Adrenal gland (tissue), 12 donors: ENCODE results near the gene NSMCE1. TPM values are rescaled to one million over a fixed set of nuclear protein-coding genes. Genes with fewer than 3 reads are reported as not detected.

Experiments
- DNase-seq, 7 donors: peaks; one replicate each; pipeline ENCODE4 v3.0.0-alpha.2; 2019 to 2020
- H3K27ac ChIP-seq, 5 donors: fragments of 200-600 bp; sonication (generic) in 4 of 5; 1 replicate in 3 of 5; 2 replicates in 2 of 5; pipeline versions ENCODE4 v1.5.1 to v1.8.0; 2016 to 2020; ENCODE audit warnings: mild to moderate bottlenecking in 1 of 5
- H3K27me3 ChIP-seq: fragments of 200-600 bp; 2 replicates; pipeline ENCODE4 v1.8.0; 2021
- H3K36me3 ChIP-seq, 2 donors: fragments of 200-600 bp; replicated peaks in 1 of 2; 1 replicate in 1 of 2; 2 replicates in 1 of 2; pipeline versions ENCODE4 v1.5.1 to v1.8.0; 2018 to 2022
- H3K4me1 ChIP-seq, 2 donors: fragments of 200-600 bp; replicated peaks in 1 of 2; 1 replicate in 1 of 2; 2 replicates in 1 of 2; pipeline versions ENCODE4 v1.5.1 to v1.8.0; 2018 to 2021
- H3K4me3 ChIP-seq, 4 donors: fragments of 200-600 bp; sonication (generic) in 3 of 4; one replicate each; pipeline ENCODE4 v1.5.1; 2016 to 2018
- H3K9me3 ChIP-seq, 3 donors: fragments of 200-600 bp; sonication (generic) in 1 of 3; replicated peaks in 1 of 3; 1 replicate in 2 of 3; 2 replicates in 1 of 3; pipeline versions ENCODE4 v1.5.1 to v1.8.0; 2016 to 2021
- CTCF ChIP-seq, 6 experiments: fragments of 450-650 bp in 4 of 6; fragments of 200-600 bp in 2 of 6; sonication (generic) in 1 of 6; IDR thresholded peaks; 1 replicate in 5 of 6; 2 replicates in 1 of 6; pipeline versions ENCODE4 v1.5.1 to v1.8.0; 2016 to 2021; ENCODE audit warnings: antibody characterized with exemption in 6 of 6, mild to moderate bottlenecking in 2 of 6, moderate library complexity in 1 of 6
- POLR2A ChIP-seq, 2 donors: fragments of 450-650 bp; IDR thresholded peaks; one replicate each; pipeline ENCODE4 v1.6.1; 2017; ENCODE audit warnings: antibody characterized with exemption in 2 of 2, mild to moderate bottlenecking in 2 of 2, moderate library complexity in 1 of 2
- WGBS, 4 donors: extraction: QIAGEN DNeasy Blood & Tissue Kit in 2 of 4; methylation state at CpG; one replicate each; pipeline versions ENCODE4 v1.1.5 to v1.1.7; 2013 to 2017; 5-methylcytosine and 5-hydroxymethylcytosine counted together
- intact Hi-C, 2 donors: fragments of 100-400 bp; cut with DNase I; formaldehyde crosslinking; loops; one replicate each; pipeline versions ENCODE4 v1.14.1 to v1.15.0; 2022 to 2023
- polyA plus RNA-seq, 3 donors: library from polyadenylated mRNA; stranded (reverse); fragments of 200-250 nt in 2 of 3; fragments of 350-450 nt in 1 of 3; fragmentation: Illumina TruSeq in 1 of 3; extraction: RNeasy Lipid Tissue Mini Kit (QIAGEN cat#74804) in 1 of 3; gene quantifications; one replicate each; pipeline ENCODE4 v1.2.3, GENCODE V29; 2013 to 2014
- total RNA-seq, 9 donors: library from RNA; depleted of rRNA in 4 of 9; stranded (reverse); fragments of >200 nt in 4 of 9; fragments of 120-200 nt in 1 of 9; fragmentation: NEBNext Ultra II Directional in 1 of 9; extraction: Animal tissue kit (Norgen Biotek cat#: 25700) in 1 of 9; gene quantifications; one replicate each; pipeline versions ENCODE4 v1.1.0 to v1.2.4, GENCODE V29; 2013 to 2023
- donor health status: healthy with polysubstance abuse.
- donor health status: Bipolar disorder and iron deficiency.
- donor health status: DM: yes; HTN: yes; CAD: no.
- donor health status: DM: no; HTN: no; CAD: no.
- donor health status: DM: no; HTN: no; CAD: no.
- donor health status: DM: yes; HTN: yes; CAD: no.

NSMCE1 gene
- total and polyA plus RNA-seq, 12 donors, result 54.3 to 182 (median 88.1) TPM

- Histone ChIP-seq H3K9me3 (no peaks in the 10 kb centered on the region), H3K4me3 (no peak overlapping the region), H3K27ac (peak overlapping the region in 3 of 5 donors; percentile 28 to 84 (median 67)), H3K36me3 (no peaks in the 10 kb centered on the region), H3K4me1 (peaks cover 30 to 55% of the 10 kb centered on the region in 2 donors), H3K27me3 (no peaks in the 10 kb centered on the region)
- intact Hi-C loops, result no loop called here
- WGBS, 4 donors, result 70 to 76% (median 73%) methylated on average over 4 of the region's 4 CpGs
- TF ChIP-seq CTCF (IDR thresholded peaks at IDR 0.05), result no peak
- no peak for TF ChIP-seq POLR2A (IDR thresholded peaks at IDR 0.05)
- DNase-seq, result peak in 2 of 7 donors; percentile 25 to 53
Measured at GRCh38 chr16:27246439-27246838, 22.1 kb downstream of the NSMCE1 start.

GRCh38 chr16:27245276-27246172, 23.0 kb downstream of the NSMCE1 start:
- H3K27me3 ChIP-seq, result no peaks in the 10 kb centered on the region
- 43 to 52% (median 48%) methylated on average over 18 to 19 of the region's 19 CpGs for WGBS, 4 donors
- H3K9me3 ChIP-seq, result no peaks in the 10 kb centered on the region
- peaks cover 32 to 63% of the 10 kb centered on the region in 2 donors for H3K4me1 ChIP-seq
- H3K27ac ChIP-seq, result peak overlapping the region in 4 of 5 donors; percentile 28 to 84 (median 54)
- no peak for TF ChIP-seq CTCF (IDR thresholded peaks at IDR 0.05)
- TF ChIP-seq POLR2A (IDR thresholded peaks at IDR 0.05), result no peak
- no peak overlapping the region for H3K4me3 ChIP-seq
- DNase-seq, result peak in 6 of 7 donors; percentile 49 to 90 (median 78)
- H3K36me3 ChIP-seq, result no peaks in the 10 kb centered on the region
- intact Hi-C loops, result no loop called here

- Histone ChIP-seq H3K27ac (peak overlapping the region in 3 of 5 donors; percentile 41 to 84 (median 67)), H3K36me3 (no peaks in the 10 kb centered on the region), H3K9me3 (no peaks in the 10 kb centered on the region), H3K4me1 (peaks cover 32 to 64% of the 10 kb centered on the region in 2 donors), H3K4me3 (no peak overlapping the region), H3K27me3 (no peaks in the 10 kb centered on the region)
- WGBS, 4 donors, result 88 to 97% (median 92%) methylated on average over 7 of the region's 7 CpGs
- DNase-seq, result peak in 3 of 7 donors; percentile 10 to 20 (median 17)
- TF ChIP-seq POLR2A (IDR thresholded peaks at IDR 0.05) (no peak), CTCF (IDR thresholded peaks at IDR 0.05) (no peak)
- intact Hi-C loops, result no loop called here
Measured at GRCh38 chr16:27244363-27244755, 24.2 kb downstream of the NSMCE1 start.

- Histone ChIP-seq H3K4me1 (peaks cover 32 to 64% of the 10 kb centered on the region in 2 donors), H3K4me3 (no peak overlapping the region), H3K9me3 (no peaks in the 10 kb centered on the region), H3K27me3 (no peaks in the 10 kb centered on the region), H3K36me3 (no peaks in the 10 kb centered on the region), H3K27ac (peak overlapping the region in 3 of 5 donors; percentile 45 to 84 (median 67))
- peak in 3 of 7 donors; percentile 9 to 48 (median 21) for DNase-seq
- WGBS, 4 donors, result 94 to 95% (median 94%) methylated on average over 9 to 11 of the region's 11 CpGs
- intact Hi-C loops, result no loop called here
- TF ChIP-seq CTCF (IDR thresholded peaks at IDR 0.05) (no peak), POLR2A (IDR thresholded peaks at IDR 0.05) (no peak)
Measured at GRCh38 chr16:27243725-27244362, 24.7 kb downstream of the NSMCE1 start.
